GM18498 (cell line): ENCODE results near the gene FAM149B1.
A peak's percentile ranks its signal among the peaks of the same experiment; 100 is the strongest.
"Not testable (repeated sequence)": the region's sequence is repeated elsewhere in the genome, so short reads cannot be mapped to it uniquely, and the experiment has no call there.

Source experiments
- ATAC-seq: cut with Tn5 transposase; IDR thresholded peaks from one replicate; pipeline ENCODE4 v1.9.1; 2021; ENCODE audit warnings: mild to moderate bottlenecking, moderate library complexity; ENCODE audit not compliant: unreplicated experiment

Gene FAM149B1

GRCh38 chr10:73232887-73233286 lies 65.0 kb downstream of the FAM149B1 start:
- ATAC-seq = no peak

GRCh38 chr10:73233883-73234282 lies 66.0 kb downstream of the FAM149B1 start:
- ATAC-seq = no peak

GRCh38 chr10:73234695-73235094 lies 66.8 kb downstream of the FAM149B1 start:
- ATAC-seq = no peak

GRCh38 chr10:73238990-73239566 lies 71.2 kb downstream of the FAM149B1 start:
- no peak for ATAC-seq

GRCh38 chr10:73239908-73240307 lies 72.0 kb downstream of the FAM149B1 start:
- no peak for ATAC-seq

GRCh38 chr10:73244866-73245477 lies 77.1 kb downstream of the FAM149B1 start:
- ATAC-seq = no peak

GRCh38 chr10:73246322-73246645 lies 78.4 kb downstream of the FAM149B1 start:
- ATAC-seq = no peak

GRCh38 chr10:73246646-73247508 lies 79.0 kb downstream of the FAM149B1 start, which contains the start of gene DNAJC9:
Gene DNAJC9, minus strand, starts transcription at chr10:73247255. Its CDS starts 66 bp downstream, at chr10:73247189.
- ATAC-seq = peak; percentile 83

GRCh38 chr10:73247509-73248258 lies 79.8 kb downstream of the FAM149B1 start:
- no peak for ATAC-seq

- no peak for ATAC-seq
Measured at GRCh38 chr10:73248259-73248724, 80.4 kb downstream of the FAM149B1 start.

- peak; percentile 52 for ATAC-seq
Measured at GRCh38 chr10:73251683-73252444, 83.9 kb downstream of the FAM149B1 start.

- peak; percentile 82 for ATAC-seq
Measured at GRCh38 chr10:73252445-73253224, 84.7 kb downstream of the FAM149B1 start, which contains the start of gene MRPS16. Gene MRPS16, minus strand, starts transcription at chr10:73252644. Its CDS starts 162 bp downstream, at chr10:73252482.

- ATAC-seq = peak; percentile 4
Measured at GRCh38 chr10:73253225-73253555, 85.3 kb downstream of the FAM149B1 start.

- ATAC-seq = not testable (repeated sequence)
Measured at GRCh38 chr10:73258612-73259011, 90.7 kb downstream of the FAM149B1 start.

GRCh38 chr10:73261362-73261995 lies 93.6 kb downstream of the FAM149B1 start:
- ATAC-seq = no peak

GRCh38 chr10:73262105-73262730 lies 94.3 kb downstream of the FAM149B1 start:
- ATAC-seq = no peak

- no peak for ATAC-seq
Measured at GRCh38 chr10:73262880-73263555, 95.1 kb downstream of the FAM149B1 start.

GRCh38 chr10:73263693-73264347 lies 95.9 kb downstream of the FAM149B1 start:
- no peak for ATAC-seq
